HCT116 (cell line): ENCODE data around the gene OR14J1. TPM values are rescaled to one million over a fixed set of nuclear protein-coding genes. Genes with fewer than 3 reads are reported as not detected.

Experiments
- ATAC-seq: fragments of 200-7000 bp; cut with Tn5 transposase; 2 replicates; pipeline ENCODE4 v1.9.1; 2020; ENCODE audit warnings: mild to moderate bottlenecking, moderate library complexity
- BruUV-seq: library from RNA; stranded (reverse); fragments of 400-500 nt; replicated peaks from 2 replicates; lab custom pipeline; 2021; lab: Mats Ljungman, UMichigan
- CTCF ChIA-PET: fragments of 300-600 bp; sonication (Branson Sonifier 250); formaldehyde crosslinking; loops from one replicate; lab custom pipeline; 2021; ENCODE audit warnings: antibody characterized with exemption; lab: Charles Lee
- POLR2A ChIA-PET: fragments of 300-600, 350-600 bp; sonication (Branson Sonifier 250); formaldehyde crosslinking; loops from one replicate; lab custom pipeline; 2021; ENCODE audit warnings: antibody characterized with exemption; lab: Charles Lee
- RAD21 ChIA-PET, 2 experiments: fragments of 300-600 bp; sonication (Branson Sonifier 250); formaldehyde crosslinking; loops; one replicate each; lab custom pipeline; 2023; ENCODE audit warnings: low total read pairs in 2 of 2; ENCODE audit not compliant: uncharacterized antibody in 2 of 2, unreplicated experiment in 2 of 2, low non-redundant PET in 1 of 2; lab: Charles Lee
- DNase-seq: peaks from one replicate; pipeline ENCODE4 v3.0.0-alpha.2; 2010; ENCODE audit warnings: low read depth, low spot score
- H2AFZ ChIP-seq: fragments of 200-600 bp; shearing (Covaris generic), sonication (generic); 2 replicates; pipeline ENCODE4 v1.6.1; 2017; ENCODE audit warnings: low read depth, mixed run types, mixed read lengths, antibody characterized with exemption, low read length; ENCODE audit not compliant: poor library complexity, severe bottlenecking
- H3K27ac ChIP-seq: 2 replicates; pipeline ENCODE4 v1.5.1; 2012; ENCODE audit warnings: low read depth, low read length
- H3K27me3 ChIP-seq: fragments of 200-600 bp; sonication (generic); 2 replicates; pipeline ENCODE4 v1.6.1; 2016; ENCODE audit warnings: mixed run types, low read length, mixed read lengths; ENCODE audit not compliant: insufficient read depth
- H3K36me3 ChIP-seq, 2 experiments: fragments of 200-500 bp in 1 of 2; fragments of 200-600 bp in 1 of 2; sonication (Bioruptor generic) in 1 of 2; sonication (generic) in 1 of 2; 2 replicates each; pipeline versions ENCODE4 v1.5.1 to v1.6.1; 2014 to 2016; ENCODE audit warnings: low read length in 2 of 2, inconsistent platforms in 1 of 2, mixed read lengths in 1 of 2, mixed run types in 1 of 2; ENCODE audit not compliant: insufficient read depth in 2 of 2, control insufficient read depth in 1 of 2
- H3K4me1 ChIP-seq, 2 experiments: fragments of 200-600 bp in 1 of 2; sonication (generic) in 1 of 2; 2 replicates each; pipeline versions ENCODE4 v1.5.1 to v1.6.1; 2012 to 2017; ENCODE audit warnings: low read length in 2 of 2, inconsistent platforms in 1 of 2, mild to moderate bottlenecking in 1 of 2, mixed read lengths in 1 of 2, mixed run types in 1 of 2, moderate library complexity in 1 of 2; ENCODE audit not compliant: insufficient read depth in 2 of 2, control insufficient read depth in 1 of 2
- H3K4me2 ChIP-seq: fragments of 200-600 bp; sonication (generic); 2 replicates; pipeline ENCODE4 v1.6.1; 2017; ENCODE audit warnings: mixed run types, low read length, mixed read lengths
- H3K4me3 ChIP-seq, 2 experiments: fragments of 200-600 bp in 1 of 2; sonication (generic) in 1 of 2; replicated peaks in 1 of 2; 2 replicates each; pipeline ENCODE4 v1.5.1; 2011 to 2016; ENCODE audit warnings: low read length in 2 of 2, control low read depth in 1 of 2, low read depth in 1 of 2, mild to moderate bottlenecking in 1 of 2, mixed read lengths in 1 of 2, mixed run types in 1 of 2
- H3K79me2 ChIP-seq: fragments of 200-600 bp; sonication (generic); 2 replicates; pipeline ENCODE4 v1.6.1; 2017; ENCODE audit warnings: mild to moderate bottlenecking, mixed run types, low read length, moderate library complexity, mixed read lengths; ENCODE audit not compliant: insufficient read depth
- H3K9ac ChIP-seq: fragments of 200-600 bp; sonication (generic); 2 replicates; pipeline ENCODE4 v1.6.1; 2016; ENCODE audit warnings: low read length, mixed read lengths
- H3K9me2 ChIP-seq: fragments of 200-600 bp; sonication (generic), shearing (Covaris generic); 2 replicates; pipeline ENCODE4 v1.6.1; 2017; ENCODE audit warnings: mixed run types, mild to moderate bottlenecking, moderate library complexity; ENCODE audit not compliant: insufficient read depth
- H3K9me3 ChIP-seq, 2 experiments: fragments of 200-500 bp in 1 of 2; fragments of 200-600 bp in 1 of 2; sonication (Bioruptor generic) in 1 of 2; sonication (generic) in 1 of 2; 2 replicates each; pipeline ENCODE4 v1.6.1; 2014 to 2017; ENCODE audit warnings: low read length in 2 of 2, mixed read lengths in 2 of 2, inconsistent platforms in 1 of 2, low read depth in 1 of 2, mild to moderate bottlenecking in 1 of 2, mixed run types in 1 of 2, moderate library complexity in 1 of 2; ENCODE audit not compliant: control insufficient read depth in 1 of 2, insufficient read depth in 1 of 2
- H4K20me1 ChIP-seq: fragments of 200-600 bp; sonication (generic), shearing (Covaris generic); 2 replicates; pipeline ENCODE4 v1.6.1; 2017; ENCODE audit warnings: mixed run types, mild to moderate bottlenecking, moderate library complexity; ENCODE audit not compliant: insufficient read depth
- JUND ChIP-seq: IDR thresholded peaks from 2 replicates; pipeline ENCODE4 v1.6.1; 2012
- POLR2A ChIP-seq: IDR thresholded peaks from 2 replicates; pipeline ENCODE4 v1.7.0; 2011; ENCODE audit warnings: borderline replicate concordance; ENCODE audit not compliant: insufficient read depth, insufficient read length; ENCODE audit errors: extremely low read depth
- SIN3A ChIP-seq: IDR thresholded peaks from 2 replicates; pipeline ENCODE4 v1.6.1; 2012; ENCODE audit warnings: low read depth
- SP1 ChIP-seq: IDR thresholded peaks from 2 replicates; pipeline ENCODE4 v1.6.1; 2012; ENCODE audit warnings: low read depth
- intact Hi-C: fragments of 100-400 bp; cut with micrococcal nuclease; formaldehyde crosslinking; loops from 2 replicates; pipeline ENCODE4 v1.10.0; 2022
- total RNA-seq: library from RNA; stranded (reverse); gene quantifications from one replicate; pipeline ENCODE4 v1.2.1, GENCODE V29; 2021; ENCODE audit not compliant: unreplicated experiment
- TF ChIP-seq, protein P1 (sequence below): IDR thresholded peaks from 2 replicates; pipeline ENCODE4 v1.6.1; 2012; ENCODE audit warnings: low read depth
- TF ChIP-seq, protein P2 (sequence below), 3 experiments: fragments of 200-600 bp in 1 of 3; sonication (generic) in 1 of 3; IDR thresholded peaks in 2 of 3; conservative IDR thresholded peaks in 1 of 3; 2 replicates each; pipeline ENCODE4 v1.5.1; 2012 to 2017; ENCODE audit warnings: low read depth in 2 of 3, low read length in 2 of 3, antibody characterized with exemption in 1 of 3, borderline replicate concordance in 1 of 3, control low read depth in 1 of 3, mild to moderate bottlenecking in 1 of 3, mixed read lengths in 1 of 3, mixed run types in 1 of 3, moderate library complexity in 1 of 3; ENCODE audit not compliant: insufficient read depth in 1 of 3

The OR14J1 gene
- total RNA-seq, 1 experiment from 2014 or later: not detected

DNA sequence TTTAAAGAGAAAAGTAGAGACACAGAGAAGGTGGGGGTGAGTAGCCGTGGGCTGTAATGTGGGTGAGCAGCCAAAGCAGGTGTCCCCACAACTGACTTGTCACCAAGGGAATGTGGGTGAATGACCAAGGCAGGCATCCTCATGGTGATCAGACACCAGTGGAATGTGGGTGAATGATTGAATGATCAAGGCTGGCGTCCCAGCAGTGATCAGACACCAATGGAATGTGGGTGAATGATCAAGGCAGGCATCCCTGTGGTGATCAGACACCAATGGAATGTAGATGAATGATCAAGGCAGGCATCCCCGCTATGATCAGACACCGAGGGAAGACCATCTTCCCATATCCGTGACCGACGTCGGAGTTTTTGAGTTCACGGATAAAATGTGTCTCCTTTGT is 49.8 kb upstream of the OR14J1 start:
- no peak overlapping the region for H3K27ac ChIP-seq
- H3K9me2 ChIP-seq: no peaks in the 10 kb centered on the region
- H3K4me2 ChIP-seq: no peak overlapping the region
- ChIA-PET RAD21 (no interaction called here), POLR2A (no interaction called here), CTCF (no interaction called here)
- H3K36me3 ChIP-seq: no peaks in the 10 kb centered on the region
- H3K9ac ChIP-seq: no peak overlapping the region
- DNase-seq (no peak), ATAC-seq (no peak)
- H3K79me2 ChIP-seq: no peaks in the 10 kb centered on the region
- H3K9me3 ChIP-seq: no peaks in the 10 kb centered on the region
- BruUV-seq: no TSS peak
- H4K20me1 ChIP-seq: no peaks in the 10 kb centered on the region
- intact Hi-C loops: no loop called here
- no peak overlapping the region for H2AFZ ChIP-seq
- TF ChIP-seq SIN3A (no peak), JUND (no peak), SP1 (no peak), POLR2A (no peak)
- TF ChIP-seq, protein P1, sequence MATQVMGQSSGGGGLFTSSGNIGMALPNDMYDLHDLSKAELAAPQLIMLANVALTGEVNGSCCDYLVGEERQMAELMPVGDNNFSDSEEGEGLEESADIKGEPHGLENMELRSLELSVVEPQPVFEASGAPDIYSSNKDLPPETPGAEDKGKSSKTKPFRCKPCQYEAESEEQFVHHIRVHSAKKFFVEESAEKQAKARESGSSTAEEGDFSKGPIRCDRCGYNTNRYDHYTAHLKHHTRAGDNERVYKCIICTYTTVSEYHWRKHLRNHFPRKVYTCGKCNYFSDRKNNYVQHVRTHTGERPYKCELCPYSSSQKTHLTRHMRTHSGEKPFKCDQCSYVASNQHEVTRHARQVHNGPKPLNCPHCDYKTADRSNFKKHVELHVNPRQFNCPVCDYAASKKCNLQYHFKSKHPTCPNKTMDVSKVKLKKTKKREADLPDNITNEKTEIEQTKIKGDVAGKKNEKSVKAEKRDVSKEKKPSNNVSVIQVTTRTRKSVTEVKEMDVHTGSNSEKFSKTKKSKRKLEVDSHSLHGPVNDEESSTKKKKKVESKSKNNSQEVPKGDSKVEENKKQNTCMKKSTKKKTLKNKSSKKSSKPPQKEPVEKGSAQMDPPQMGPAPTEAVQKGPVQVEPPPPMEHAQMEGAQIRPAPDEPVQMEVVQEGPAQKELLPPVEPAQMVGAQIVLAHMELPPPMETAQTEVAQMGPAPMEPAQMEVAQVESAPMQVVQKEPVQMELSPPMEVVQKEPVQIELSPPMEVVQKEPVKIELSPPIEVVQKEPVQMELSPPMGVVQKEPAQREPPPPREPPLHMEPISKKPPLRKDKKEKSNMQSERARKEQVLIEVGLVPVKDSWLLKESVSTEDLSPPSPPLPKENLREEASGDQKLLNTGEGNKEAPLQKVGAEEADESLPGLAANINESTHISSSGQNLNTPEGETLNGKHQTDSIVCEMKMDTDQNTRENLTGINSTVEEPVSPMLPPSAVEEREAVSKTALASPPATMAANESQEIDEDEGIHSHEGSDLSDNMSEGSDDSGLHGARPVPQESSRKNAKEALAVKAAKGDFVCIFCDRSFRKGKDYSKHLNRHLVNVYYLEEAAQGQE: no peak
- TF ChIP-seq, protein P2, sequence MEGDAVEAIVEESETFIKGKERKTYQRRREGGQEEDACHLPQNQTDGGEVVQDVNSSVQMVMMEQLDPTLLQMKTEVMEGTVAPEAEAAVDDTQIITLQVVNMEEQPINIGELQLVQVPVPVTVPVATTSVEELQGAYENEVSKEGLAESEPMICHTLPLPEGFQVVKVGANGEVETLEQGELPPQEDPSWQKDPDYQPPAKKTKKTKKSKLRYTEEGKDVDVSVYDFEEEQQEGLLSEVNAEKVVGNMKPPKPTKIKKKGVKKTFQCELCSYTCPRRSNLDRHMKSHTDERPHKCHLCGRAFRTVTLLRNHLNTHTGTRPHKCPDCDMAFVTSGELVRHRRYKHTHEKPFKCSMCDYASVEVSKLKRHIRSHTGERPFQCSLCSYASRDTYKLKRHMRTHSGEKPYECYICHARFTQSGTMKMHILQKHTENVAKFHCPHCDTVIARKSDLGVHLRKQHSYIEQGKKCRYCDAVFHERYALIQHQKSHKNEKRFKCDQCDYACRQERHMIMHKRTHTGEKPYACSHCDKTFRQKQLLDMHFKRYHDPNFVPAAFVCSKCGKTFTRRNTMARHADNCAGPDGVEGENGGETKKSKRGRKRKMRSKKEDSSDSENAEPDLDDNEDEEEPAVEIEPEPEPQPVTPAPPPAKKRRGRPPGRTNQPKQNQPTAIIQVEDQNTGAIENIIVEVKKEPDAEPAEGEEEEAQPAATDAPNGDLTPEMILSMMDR (IDR thresholded peaks at IDR 0.05 in 2 of 3, conservative IDR thresholded peaks at IDR 0.05 in 1 of 3; ENCODE audit: borderline replicate concordance in 1 of 3, insufficient read depth in 1 of 3, low read depth in 2 of 3, low read length in 2 of 3): no peak
- no peaks in the 10 kb centered on the region for H3K4me1 ChIP-seq
- no peak overlapping the region for H3K4me3 ChIP-seq
- no peaks in the 10 kb centered on the region for H3K27me3 ChIP-seq
